ENCODE measurements around the gene SDR42E2.

GRCh38 chr16:22216191-22216831 is 54.0 kb downstream of the SDR42E2 start:
- TF ChIP-seq CTCF (IDR thresholded peaks at IDR 0.05), result no peak
- no peak for TF ChIP-seq POLR2A (IDR thresholded peaks at IDR 0.05)

Measured in vagina (tissue), 2 donors.